Upper lobe of right lung (tissue), 1 donor: ENCODE measurements around the gene ADAMTS2. TPM values are rescaled to one million over a fixed set of nuclear protein-coding genes. Genes with fewer than 3 reads are reported as not detected.
A peak's percentile ranks its signal among the peaks of the same experiment; 100 is the strongest.

Experiments
- ATAC-seq: fragments of 200-7000 bp; cut with Tn5 transposase; one replicate; pipeline ENCODE4 v1.9.1; 2020; ENCODE audit warnings: mild to moderate bottlenecking, moderate library complexity
- DNase-seq: peaks from one replicate; pipeline ENCODE4 v3.0.0-alpha.2; 2020
- H3K27ac ChIP-seq: fragments of 200-600 bp; one replicate; pipeline ENCODE4 v1.8.0; 2022
- H3K27me3 ChIP-seq: fragments of 200-600 bp; one replicate; pipeline ENCODE4 v1.8.0; 2022; ENCODE audit warnings: mild to moderate bottlenecking
- H3K36me3 ChIP-seq: fragments of 200-600 bp; one replicate; pipeline ENCODE4 v1.8.0; 2022
- H3K4me1 ChIP-seq: fragments of 200-600 bp; one replicate; pipeline ENCODE4 v1.8.0; 2022
- H3K4me3 ChIP-seq: fragments of 200-600 bp; one replicate; pipeline ENCODE4 v1.8.0; 2022; ENCODE audit warnings: mild to moderate bottlenecking
- H3K9me3 ChIP-seq: fragments of 200-600 bp; one replicate; pipeline ENCODE4 v1.8.0; 2022
- intact Hi-C: fragments of 100-400 bp; cut with DNase I; formaldehyde crosslinking; loops from one replicate; pipeline ENCODE4 v1.11.0; 2022
- total RNA-seq: library from RNA; stranded (reverse); fragmentation: NEBNext Ultra II Directional; extraction: Animal tissue kit (Norgen Biotek cat#: 25700); gene quantifications from one replicate; pipeline ENCODE4 v1.2.1, GENCODE V29; 2021
- TF ChIP-seq, protein P1 (sequence below): fragments of 200-600 bp; IDR thresholded peaks from one replicate; pipeline ENCODE4 v1.8.0; 2022; ENCODE audit warnings: antibody characterized with exemption
- donor health status: DM: no; HTN: yes; CAD: no; lungs with severe emphysema.

ADAMTS2 gene
- total RNA-seq, 1 donor from 2014 or later = 16.4 TPM

GRCh38 chr5:179300581-179301180 is 44.6 kb downstream of the ADAMTS2 start:
- no peaks in the 10 kb centered on the region for H3K36me3 ChIP-seq
- H3K9me3 ChIP-seq = no peaks in the 10 kb centered on the region
- ATAC-seq = peak; percentile 38
- DNase-seq = peak; percentile 59
- H3K4me1 ChIP-seq = no peaks in the 10 kb centered on the region
- TF ChIP-seq, protein P1, sequence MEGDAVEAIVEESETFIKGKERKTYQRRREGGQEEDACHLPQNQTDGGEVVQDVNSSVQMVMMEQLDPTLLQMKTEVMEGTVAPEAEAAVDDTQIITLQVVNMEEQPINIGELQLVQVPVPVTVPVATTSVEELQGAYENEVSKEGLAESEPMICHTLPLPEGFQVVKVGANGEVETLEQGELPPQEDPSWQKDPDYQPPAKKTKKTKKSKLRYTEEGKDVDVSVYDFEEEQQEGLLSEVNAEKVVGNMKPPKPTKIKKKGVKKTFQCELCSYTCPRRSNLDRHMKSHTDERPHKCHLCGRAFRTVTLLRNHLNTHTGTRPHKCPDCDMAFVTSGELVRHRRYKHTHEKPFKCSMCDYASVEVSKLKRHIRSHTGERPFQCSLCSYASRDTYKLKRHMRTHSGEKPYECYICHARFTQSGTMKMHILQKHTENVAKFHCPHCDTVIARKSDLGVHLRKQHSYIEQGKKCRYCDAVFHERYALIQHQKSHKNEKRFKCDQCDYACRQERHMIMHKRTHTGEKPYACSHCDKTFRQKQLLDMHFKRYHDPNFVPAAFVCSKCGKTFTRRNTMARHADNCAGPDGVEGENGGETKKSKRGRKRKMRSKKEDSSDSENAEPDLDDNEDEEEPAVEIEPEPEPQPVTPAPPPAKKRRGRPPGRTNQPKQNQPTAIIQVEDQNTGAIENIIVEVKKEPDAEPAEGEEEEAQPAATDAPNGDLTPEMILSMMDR = no peak
- intact Hi-C loops = no loop called here
- H3K4me3 ChIP-seq = no peak overlapping the region
- no peaks in the 10 kb centered on the region for H3K27me3 ChIP-seq
- H3K27ac ChIP-seq = no peak overlapping the region

GRCh38 chr5:179298181-179298993 is 46.9 kb downstream of the ADAMTS2 start:
- intact Hi-C loops = no loop called here
- H3K4me1 ChIP-seq = no peaks in the 10 kb centered on the region
- TF ChIP-seq, protein P1 = no peak
- no peaks in the 10 kb centered on the region for H3K9me3 ChIP-seq
- H3K27me3 ChIP-seq = no peaks in the 10 kb centered on the region
- ATAC-seq (no peak), DNase-seq (peak; percentile 45)
- no peak overlapping the region for H3K27ac ChIP-seq
- no peaks in the 10 kb centered on the region for H3K36me3 ChIP-seq
- no peak overlapping the region for H3K4me3 ChIP-seq

DNA sequence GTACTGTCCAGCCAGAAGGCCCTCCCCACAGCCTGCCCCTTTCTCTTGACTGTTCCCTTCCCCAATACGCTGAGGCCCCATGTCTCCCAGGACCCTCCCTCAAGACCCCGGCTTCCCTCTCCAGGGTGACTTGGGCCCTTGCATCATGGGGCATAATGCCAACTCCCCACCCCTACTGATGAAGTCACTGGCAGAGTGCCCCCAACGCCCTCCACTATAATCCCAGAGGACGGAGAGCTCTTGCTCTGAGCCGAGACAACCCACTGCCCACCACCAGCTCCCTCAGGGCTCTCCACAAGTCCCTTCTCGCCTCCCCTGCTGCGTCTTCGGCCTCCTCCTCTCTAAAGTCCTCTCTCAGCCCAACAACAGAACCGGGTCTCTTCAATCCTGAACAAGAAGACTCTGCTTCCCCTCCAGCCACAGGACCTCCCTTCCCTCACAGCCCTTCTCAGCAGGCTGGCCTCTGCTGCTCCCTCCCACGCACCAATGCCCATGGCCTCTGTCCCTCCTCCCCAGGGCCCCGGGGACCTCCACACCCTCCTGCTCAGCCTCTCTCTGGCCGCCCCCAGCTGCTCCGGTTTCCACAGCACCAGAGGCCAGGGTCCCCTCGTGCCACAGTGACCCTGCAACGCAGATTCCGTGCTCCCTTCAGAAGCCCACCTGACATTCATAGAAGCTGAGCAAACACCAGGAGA is 47.6 kb downstream of the ADAMTS2 start:
- no peaks in the 10 kb centered on the region for H3K4me1 ChIP-seq
- no peaks in the 10 kb centered on the region for H3K27me3 ChIP-seq
- TF ChIP-seq, protein P1 = no peak
- H3K4me3 ChIP-seq = no peak overlapping the region
- DNase-seq (peak; percentile 58), ATAC-seq (no peak)
- no peaks in the 10 kb centered on the region for H3K36me3 ChIP-seq
- H3K27ac ChIP-seq = no peak overlapping the region
- H3K9me3 ChIP-seq = no peaks in the 10 kb centered on the region
- intact Hi-C loops = no loop called here

DNA sequence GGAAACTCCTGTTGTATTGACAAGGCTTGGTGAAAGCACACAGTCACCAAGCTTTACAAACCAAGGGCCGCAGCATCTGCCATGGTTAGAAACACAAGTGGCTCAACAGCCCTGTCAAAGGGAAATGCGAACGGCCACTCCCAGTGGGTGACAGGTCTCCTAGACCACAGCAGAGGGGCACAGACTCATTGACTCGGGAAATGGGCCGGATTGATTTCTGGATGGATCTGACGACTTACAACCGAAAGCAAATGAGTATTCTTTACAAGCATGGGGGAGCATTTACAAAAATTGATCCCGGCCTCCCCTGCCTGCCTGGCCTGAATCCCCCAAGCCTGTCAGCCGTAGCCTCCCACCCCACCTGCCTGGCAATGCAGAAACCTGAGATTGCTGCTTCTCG is 48.2 kb downstream of the ADAMTS2 start:
- TF ChIP-seq, protein P1 = no peak
- no peaks in the 10 kb centered on the region for H3K4me1 ChIP-seq
- DNase-seq (peak; percentile 34), ATAC-seq (no peak)
- H3K27ac ChIP-seq = no peak overlapping the region
- H3K9me3 ChIP-seq = no peaks in the 10 kb centered on the region
- intact Hi-C loops = no loop called here
- no peaks in the 10 kb centered on the region for H3K27me3 ChIP-seq
- no peak overlapping the region for H3K4me3 ChIP-seq
- no peaks in the 10 kb centered on the region for H3K36me3 ChIP-seq

DNA sequence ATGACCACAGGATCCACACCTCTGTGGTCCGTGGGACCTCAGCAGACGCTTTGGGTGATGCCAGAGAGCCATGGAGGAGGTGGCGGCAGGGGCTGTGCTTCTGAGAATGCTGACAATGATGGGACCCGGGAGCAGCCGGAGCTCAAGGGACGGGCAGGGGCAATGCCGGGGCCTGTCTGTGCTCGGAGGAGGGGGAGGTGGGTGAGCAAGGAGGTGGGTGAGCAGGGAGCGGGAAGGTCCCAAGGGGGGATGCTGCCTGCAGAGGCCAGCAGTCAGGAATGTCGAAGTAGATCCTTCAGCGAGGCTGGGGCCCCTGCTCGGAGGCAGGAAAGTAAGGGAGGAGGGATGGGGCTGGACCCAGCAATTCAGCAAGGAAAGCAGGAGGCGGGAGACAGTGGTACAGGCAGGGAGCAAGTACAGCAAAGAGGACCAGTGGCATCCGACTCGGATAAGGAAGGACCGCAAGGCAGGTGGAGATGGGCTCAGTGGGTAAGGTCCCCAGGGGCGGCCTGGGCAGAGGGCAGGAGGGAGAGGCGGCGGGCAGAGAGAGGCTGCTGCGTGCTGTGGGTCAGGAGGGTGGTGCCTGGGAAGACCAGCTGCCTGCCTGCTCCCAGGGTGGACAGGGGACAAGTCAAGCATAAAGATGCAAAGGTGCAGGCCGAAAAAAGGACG is 49.0 kb downstream of the ADAMTS2 start:
- Histone ChIP-seq H3K9me3 (no peaks in the 10 kb centered on the region), H3K27me3 (no peaks in the 10 kb centered on the region), H3K4me3 (no peak overlapping the region), H3K27ac (no peak overlapping the region), H3K36me3 (no peaks in the 10 kb centered on the region), H3K4me1 (no peaks in the 10 kb centered on the region)
- TF ChIP-seq, protein P1 = no peak
- DNase-seq = peak; percentile 57
- intact Hi-C loops = no loop called here
- ATAC-seq = no peak
